Body of pancreas (tissue), 4 donors: Measurements from ENCODE around the gene TRIM24.

ENCODE experiments used
- POLR2A ChIP-seq, 3 donors: fragments of 450-650 bp; IDR thresholded peaks; one replicate each; pipeline ENCODE4 v1.6.1; 2016; ENCODE audit warnings: antibody characterized with exemption in 3 of 3, mild to moderate bottlenecking in 2 of 3
- TF ChIP-seq, protein P1 (sequence below), 7 experiments: fragments of 450-650 bp in 4 of 7; fragments of 200-600 bp in 3 of 7; sonication (generic) in 3 of 7; IDR thresholded peaks; one replicate each; pipeline ENCODE4 v1.5.1; 2016 to 2019; ENCODE audit warnings: antibody characterized with exemption in 7 of 7

- TF ChIP-seq, protein P1, sequence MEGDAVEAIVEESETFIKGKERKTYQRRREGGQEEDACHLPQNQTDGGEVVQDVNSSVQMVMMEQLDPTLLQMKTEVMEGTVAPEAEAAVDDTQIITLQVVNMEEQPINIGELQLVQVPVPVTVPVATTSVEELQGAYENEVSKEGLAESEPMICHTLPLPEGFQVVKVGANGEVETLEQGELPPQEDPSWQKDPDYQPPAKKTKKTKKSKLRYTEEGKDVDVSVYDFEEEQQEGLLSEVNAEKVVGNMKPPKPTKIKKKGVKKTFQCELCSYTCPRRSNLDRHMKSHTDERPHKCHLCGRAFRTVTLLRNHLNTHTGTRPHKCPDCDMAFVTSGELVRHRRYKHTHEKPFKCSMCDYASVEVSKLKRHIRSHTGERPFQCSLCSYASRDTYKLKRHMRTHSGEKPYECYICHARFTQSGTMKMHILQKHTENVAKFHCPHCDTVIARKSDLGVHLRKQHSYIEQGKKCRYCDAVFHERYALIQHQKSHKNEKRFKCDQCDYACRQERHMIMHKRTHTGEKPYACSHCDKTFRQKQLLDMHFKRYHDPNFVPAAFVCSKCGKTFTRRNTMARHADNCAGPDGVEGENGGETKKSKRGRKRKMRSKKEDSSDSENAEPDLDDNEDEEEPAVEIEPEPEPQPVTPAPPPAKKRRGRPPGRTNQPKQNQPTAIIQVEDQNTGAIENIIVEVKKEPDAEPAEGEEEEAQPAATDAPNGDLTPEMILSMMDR (IDR thresholded peaks at IDR 0.05), result no peak
- no peak for TF ChIP-seq POLR2A (IDR thresholded peaks at IDR 0.05)
Observed at GRCh38 chr7:138470391-138471157, 10.5 kb downstream of the TRIM24 start.
